H1 (cell line): Measurements from ENCODE around the gene AFTPH. TPM values are rescaled to one million over a fixed set of nuclear protein-coding genes. Genes with fewer than 3 reads are reported as not detected.

Experiments
- CTCF ChIA-PET: fragments of 300-600 bp; sonication (Branson Sonifier 250); formaldehyde crosslinking; loops from one replicate; lab custom pipeline; 2021; ENCODE audit not compliant: partially characterized antibody; lab: Charles Lee
- POLR2A ChIA-PET: fragments of 300-600 bp; sonication (Branson Sonifier 250); formaldehyde crosslinking; loops from one replicate; lab custom pipeline; 2021; ENCODE audit warnings: inconsistent platforms; ENCODE audit not compliant: partially characterized antibody; lab: Charles Lee
- DNase-seq, 2 experiments: peaks; one replicate each; pipeline versions ENCODE4 v3.0.0 to v3.0.0-alpha.2; 2010 to 2022; ENCODE audit warnings: low spot score in 2 of 2, low read depth in 1 of 2, mixed read lengths in 1 of 2
- FAIRE-seq: peaks from 2 replicates; lab custom pipeline; 2011; peaks lifted over from hg19 to GRCh38; lab: Jason Lieb, UNC
- H2AFZ ChIP-seq: 2 replicates; pipeline ENCODE4 v1.8.1; 2012; ENCODE audit warnings: low read length, inconsistent platforms
- H2AK5ac ChIP-seq: 2 replicates; pipeline ENCODE4 v1.6.1; 2013; ENCODE audit warnings: low read depth, low read length
- H2BK120ac ChIP-seq: replicated peaks from 2 replicates; pipeline ENCODE3; 2013; ENCODE audit warnings: low read depth, low read length, inconsistent platforms
- H2BK12ac ChIP-seq: 2 replicates; pipeline ENCODE4 v1.6.1; 2013; ENCODE audit warnings: low read depth, low read length
- H2BK15ac ChIP-seq: 2 replicates; pipeline ENCODE4 v1.6.1; 2013; ENCODE audit warnings: low read length
- H2BK20ac ChIP-seq: 2 replicates; pipeline ENCODE4 v1.6.1; 2013; ENCODE audit warnings: low read length
- H2BK5ac ChIP-seq: 2 replicates; pipeline ENCODE4 v1.6.1; 2013; ENCODE audit warnings: low read depth, low read length
- H3K14ac ChIP-seq: 2 replicates; pipeline ENCODE4 v1.6.1; 2013; ENCODE audit warnings: inconsistent platforms; ENCODE audit not compliant: insufficient read length
- H3K18ac ChIP-seq: 2 replicates; pipeline ENCODE4 v1.6.1; 2013; ENCODE audit warnings: low read length; ENCODE audit errors: extremely low read depth
- H3K23ac ChIP-seq: 2 replicates; pipeline ENCODE4 v1.6.1; 2013; ENCODE audit warnings: inconsistent platforms; ENCODE audit not compliant: insufficient read length
- H3K23me2 ChIP-seq: 2 replicates; pipeline ENCODE4 v1.6.1; 2013; ENCODE audit warnings: low read depth, low read length
- H3K27ac ChIP-seq: 2 replicates; pipeline ENCODE4 v1.6.1; 2011; ENCODE audit warnings: low read depth, low read length, inconsistent platforms
- H3K27me3 ChIP-seq, 4 experiments: replicated peaks in 1 of 4; 1 replicate in 1 of 4; 2 replicates in 3 of 4; pipeline versions ENCODE4 v1.6.1 to v1.8.1; 2011 to 2013; ENCODE audit warnings: low read length in 3 of 4, mild to moderate bottlenecking in 3 of 4, inconsistent platforms in 2 of 4, mixed read lengths in 2 of 4, moderate library complexity in 1 of 4; ENCODE audit not compliant: control insufficient read depth in 3 of 4, insufficient read depth in 3 of 4; ENCODE audit errors: extremely low read depth in 1 of 4
- H3K36me3 ChIP-seq, 4 experiments: 2 replicates each; pipeline versions ENCODE4 v1.6.1 to v1.8.1; 2011 to 2013; ENCODE audit warnings: mild to moderate bottlenecking in 4 of 4, low read length in 3 of 4, moderate library complexity in 2 of 4, control low read depth in 1 of 4, inconsistent platforms in 1 of 4; ENCODE audit not compliant: insufficient read depth in 4 of 4, control insufficient read depth in 2 of 4
- H3K4ac ChIP-seq: replicated peaks from 2 replicates; pipeline ENCODE3; 2013; ENCODE audit warnings: low read length, low read depth, mixed read lengths, inconsistent platforms; ENCODE audit not compliant: insufficient read length
- H3K4me1 ChIP-seq, 4 experiments: replicated peaks in 1 of 4; 1 replicate in 1 of 4; 2 replicates in 3 of 4; pipeline versions ENCODE4 v1.6.1 to v1.8.1; 2011 to 2013; ENCODE audit warnings: low read length in 3 of 4, inconsistent platforms in 2 of 4, mixed read lengths in 1 of 4; ENCODE audit not compliant: insufficient read depth in 4 of 4, control insufficient read depth in 3 of 4
- H3K4me2 ChIP-seq, 2 experiments: 2 replicates each; pipeline versions ENCODE4 v1.6.1 to v1.8.1; 2011 to 2013; ENCODE audit warnings: low read depth in 2 of 2, low read length in 2 of 2, control low read depth in 1 of 2, inconsistent platforms in 1 of 2, mild to moderate bottlenecking in 1 of 2; ENCODE audit not compliant: insufficient read depth in 1 of 2
- H3K4me3 ChIP-seq, 4 experiments: fragments of 200-600, 300-600 bp in 1 of 4; sonication (generic), shearing (Covaris generic), sonication (Bioruptor Twin) in 1 of 4; 2 replicates each; pipeline versions ENCODE4 v1.5.1 to v1.8.1; 2011 to 2016; ENCODE audit warnings: low read length in 4 of 4, low read depth in 3 of 4, control low read depth in 2 of 4, inconsistent platforms in 2 of 4, mild to moderate bottlenecking in 2 of 4, mixed read lengths in 1 of 4, moderate library complexity in 1 of 4; ENCODE audit not compliant: insufficient read depth in 2 of 4; ENCODE audit errors: extremely low read depth in 1 of 4
- H3K56ac ChIP-seq: replicated peaks from 2 replicates; pipeline ENCODE3; 2013; ENCODE audit warnings: low read depth, mild to moderate bottlenecking, mixed read lengths, low read length, inconsistent platforms; ENCODE audit not compliant: insufficient read length
- H3K79me1 ChIP-seq: 2 replicates; pipeline ENCODE4 v1.6.1; 2013; ENCODE audit warnings: low read depth, low read length, control low read depth
- H3K79me2 ChIP-seq, 2 experiments: 2 replicates each; pipeline versions ENCODE4 v1.6.1 to v1.8.1; 2012 to 2013; ENCODE audit warnings: low read length in 2 of 2, mild to moderate bottlenecking in 2 of 2, inconsistent platforms in 1 of 2; ENCODE audit not compliant: insufficient read depth in 2 of 2, control insufficient read depth in 1 of 2
- H3K9ac ChIP-seq, 4 experiments: replicated peaks in 1 of 4; 1 replicate in 1 of 4; 2 replicates in 3 of 4; pipeline versions ENCODE4 v1.6.1 to v1.8.1; 2011 to 2013; ENCODE audit warnings: low read depth in 3 of 4, low read length in 3 of 4, control low read depth in 2 of 4, mild to moderate bottlenecking in 2 of 4, moderate library complexity in 2 of 4, inconsistent platforms in 1 of 4; ENCODE audit errors: extremely low read depth in 1 of 4
- H3K9me3 ChIP-seq, 2 experiments: 2 replicates each; pipeline versions ENCODE4 v1.6.1 to v1.8.1; 2012 to 2013; ENCODE audit warnings: mild to moderate bottlenecking in 2 of 2, moderate library complexity in 2 of 2, control low read depth in 1 of 2, inconsistent platforms in 1 of 2, low read depth in 1 of 2, low read length in 1 of 2, mixed read lengths in 1 of 2; ENCODE audit not compliant: insufficient read depth in 2 of 2
- H4K20me1 ChIP-seq, 2 experiments: replicated peaks in 1 of 2; 2 replicates each; pipeline versions ENCODE3 to v1.8.1; 2011 to 2013; ENCODE audit warnings: inconsistent platforms in 2 of 2, low read length in 2 of 2, mild to moderate bottlenecking in 1 of 2; ENCODE audit not compliant: insufficient read depth in 2 of 2, control insufficient read depth in 1 of 2
- H4K5ac ChIP-seq: 2 replicates; pipeline ENCODE4 v1.6.1; 2013; ENCODE audit warnings: low read length, low read depth, mixed read lengths, inconsistent platforms; ENCODE audit not compliant: insufficient read length
- H4K8ac ChIP-seq: 2 replicates; pipeline ENCODE4 v1.8.0; 2013; ENCODE audit warnings: mild to moderate bottlenecking, moderate library complexity, low read length, inconsistent platforms; ENCODE audit not compliant: insufficient read depth; ENCODE audit errors: extremely low read depth
- H4K91ac ChIP-seq: replicated peaks from 2 replicates; pipeline ENCODE3; 2013; ENCODE audit warnings: low read length, mixed read lengths, inconsistent platforms; ENCODE audit not compliant: insufficient read length
- BRCA1 ChIP-seq: IDR thresholded peaks from 2 replicates; pipeline ENCODE4 v1.6.1; 2012; ENCODE audit warnings: low read depth, low read length, improper control_type of control experiment
- CBX5 ChIP-seq: fragments of 300-800, 300-1000 bp; sonication (generic); IDR thresholded peaks from 2 replicates; pipeline ENCODE4 v1.7.1; 2016; ENCODE audit warnings: antibody characterized with exemption, low read length, low read depth
- FOSL1 ChIP-seq: IDR thresholded peaks from 2 replicates; pipeline ENCODE4 v1.6.1; 2011; ENCODE audit warnings: mild to moderate bottlenecking, low read depth, low read length, moderate library complexity; ENCODE audit not compliant: insufficient read depth
- KDM1A ChIP-seq: fragments of 200-600, 300-600 bp; sonication (generic); IDR thresholded peaks from 2 replicates; pipeline ENCODE4 v1.7.1; 2016; ENCODE audit warnings: mild to moderate bottlenecking, low read length, borderline replicate concordance
- PHF8 ChIP-seq: fragments of 200-600 bp; sonication (generic); conservative IDR thresholded peaks from 2 replicates; pipeline ENCODE4 v1.7.1; 2012; ENCODE audit warnings: low read depth, mild to moderate bottlenecking, inconsistent platforms, low read length, moderate library complexity
- WGBS, 2 experiments: shearing (Covaris generic) in 1 of 2; methylation state at CpG; one replicate each; pipeline versions ENCODE4 v1.1.6 to v1.1.7; 2013 to 2015; ENCODE audit warnings: low lambda C conversion rate in 2 of 2, mixed read lengths in 2 of 2, inconsistent platforms in 1 of 2, low coverage in 1 of 2, missing lambda C conversion rate in 1 of 2; ENCODE audit not compliant: insufficient replicate concordance in 2 of 2, insufficient coverage in 1 of 2, insufficient read length in 1 of 2; ENCODE audit errors: extremely low coverage in 1 of 2, missing lambda C conversion rate in 1 of 2; 5-methylcytosine and 5-hydroxymethylcytosine counted together
- polyA plus RNA-seq, 7 experiments: library from polyadenylated mRNA; depleted of rRNA in 3 of 7; stranded (reverse) in 5 of 7; unstranded in 2 of 7; fragments of >200 nt in 5 of 7; fragments of 200-250 nt in 2 of 7; gene quantifications; 1 replicate in 5 of 7; 2 replicates in 1 of 7; 4 replicates in 1 of 7; pipeline versions ENCODE4 v1.2.1 to v1.2.3, GENCODE V29; 2011 to 2013; ENCODE audit warnings: missing spikeins in 2 of 7, mixed read lengths in 2 of 7
- total RNA-seq: library from RNA; stranded (reverse); fragmentation: NEBNext Ultra II Directional; extraction: Animal tissue kit (Norgen Biotek cat#: 25700); gene quantifications from 2 replicates; pipeline ENCODE4 v1.2.1, GENCODE V29; 2021

Gene AFTPH
- total and polyA plus RNA-seq, 2 of the 8 experiments (the other 6 are each of a cell fraction or from before 2014, with no cell fraction given): 7.3 to 15.0 TPM

DNA sequence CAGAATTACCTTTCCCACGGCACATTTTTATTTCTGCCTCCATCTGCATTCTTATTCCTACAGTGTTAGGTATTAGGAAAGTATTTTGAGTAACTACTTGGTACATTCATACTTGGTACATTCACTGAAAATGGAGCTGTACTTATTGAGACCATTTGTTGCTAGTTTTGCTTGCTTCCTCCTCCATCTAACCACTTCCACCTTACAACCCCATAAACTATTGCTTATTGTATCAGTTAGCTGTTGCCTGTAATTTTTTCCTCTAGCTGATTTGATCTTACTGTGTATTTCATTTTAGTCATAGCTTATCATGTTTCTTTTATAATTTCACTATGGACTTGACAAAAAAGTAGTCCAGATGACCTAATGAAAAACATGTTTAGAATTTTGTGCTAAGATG lies 50.7 kb downstream of the AFTPH start:
- H3K4me2 ChIP-seq: no peak overlapping the region
- H2BK15ac ChIP-seq: no peak overlapping the region
- no peak overlapping the region for H3K27ac ChIP-seq
- TF ChIP-seq KDM1A (no peak), BRCA1 (no peak), CBX5 (no peak), FOSL1 (no peak), PHF8 (no peak)
- no peak overlapping the region for H4K8ac ChIP-seq
- peaks cover 0 to 1% (median 0%) of the 10 kb centered on the region in 4 experiments; a peak in 1 of 7 replicates for H3K27me3 ChIP-seq
- H2BK120ac ChIP-seq: no peak overlapping the region
- DNase-seq (no peak), FAIRE-seq (no peak)
- H3K18ac ChIP-seq: no peak overlapping the region
- no peak overlapping the region for H3K4ac ChIP-seq
- ChIA-PET POLR2A (no interaction called here), CTCF (interaction anchor here (1.3 to 1.5 kb wide), 3 partner anchors 12 to 87 kb away, joined by 4 to 5 read pairs (median 5); no protein-coding TSS in a partner anchor)
- no peak overlapping the region for H2BK12ac ChIP-seq
- no peak overlapping the region for H3K56ac ChIP-seq
- no peaks in the 10 kb centered on the region for H3K79me2 ChIP-seq
- no peak overlapping the region for H2BK20ac ChIP-seq
- peaks cover 0 to 15% (median 2%) of the 10 kb centered on the region in 4 experiments; a peak in 2 of 8 replicates for H3K36me3 ChIP-seq
- H3K4me3 ChIP-seq: no peak overlapping the region
- H2BK5ac ChIP-seq: no peak overlapping the region
- no peaks in the 10 kb centered on the region for H3K23me2 ChIP-seq
- no peak overlapping the region for H2AK5ac ChIP-seq
- H4K20me1 ChIP-seq: peaks cover 0 to 1% of the 10 kb centered on the region in 2 experiments
- no peak overlapping the region for H3K23ac ChIP-seq
- H4K91ac ChIP-seq: no peak overlapping the region
- no peak overlapping the region for H4K5ac ChIP-seq
- H2AFZ ChIP-seq: no peak overlapping the region
- H3K79me1 ChIP-seq: no peaks in the 10 kb centered on the region
- H3K9ac ChIP-seq: no peak overlapping the region
- H3K14ac ChIP-seq: no peak overlapping the region
- H3K9me3 ChIP-seq: no peaks in the 10 kb centered on the region
- WGBS, 2 experiments: 89% methylated on average over 1 of the region's 1 CpG; no CpG with 5 or more reads in 1 of the 2 experiments
- no peaks in the 10 kb centered on the region for H3K4me1 ChIP-seq
